ENCODE measurements around the gene IL1RAPL1.

DNA sequence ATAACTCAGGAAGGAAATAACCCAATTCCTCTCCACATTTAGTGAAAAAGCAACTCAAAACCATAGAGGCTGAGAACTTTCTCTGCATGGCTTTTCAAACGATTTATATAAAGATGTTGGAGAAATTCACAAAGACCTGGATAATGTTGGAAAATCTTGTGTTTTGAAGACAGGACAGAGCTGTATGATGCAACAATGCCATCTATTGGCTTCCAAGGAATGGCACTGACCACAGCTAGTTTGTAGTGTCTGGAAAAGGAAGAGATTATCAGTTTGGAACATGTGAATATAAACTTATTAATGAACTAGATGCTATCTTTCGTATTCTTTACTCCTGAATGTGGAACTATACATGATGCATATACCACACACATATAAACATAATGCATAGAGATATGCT is 503.6 kb downstream of the IL1RAPL1 start:
- TF ChIP-seq, protein P1, sequence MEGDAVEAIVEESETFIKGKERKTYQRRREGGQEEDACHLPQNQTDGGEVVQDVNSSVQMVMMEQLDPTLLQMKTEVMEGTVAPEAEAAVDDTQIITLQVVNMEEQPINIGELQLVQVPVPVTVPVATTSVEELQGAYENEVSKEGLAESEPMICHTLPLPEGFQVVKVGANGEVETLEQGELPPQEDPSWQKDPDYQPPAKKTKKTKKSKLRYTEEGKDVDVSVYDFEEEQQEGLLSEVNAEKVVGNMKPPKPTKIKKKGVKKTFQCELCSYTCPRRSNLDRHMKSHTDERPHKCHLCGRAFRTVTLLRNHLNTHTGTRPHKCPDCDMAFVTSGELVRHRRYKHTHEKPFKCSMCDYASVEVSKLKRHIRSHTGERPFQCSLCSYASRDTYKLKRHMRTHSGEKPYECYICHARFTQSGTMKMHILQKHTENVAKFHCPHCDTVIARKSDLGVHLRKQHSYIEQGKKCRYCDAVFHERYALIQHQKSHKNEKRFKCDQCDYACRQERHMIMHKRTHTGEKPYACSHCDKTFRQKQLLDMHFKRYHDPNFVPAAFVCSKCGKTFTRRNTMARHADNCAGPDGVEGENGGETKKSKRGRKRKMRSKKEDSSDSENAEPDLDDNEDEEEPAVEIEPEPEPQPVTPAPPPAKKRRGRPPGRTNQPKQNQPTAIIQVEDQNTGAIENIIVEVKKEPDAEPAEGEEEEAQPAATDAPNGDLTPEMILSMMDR (conservative IDR thresholded peaks at IDR 0.05; ENCODE audit: low read length) = no peak
- TF ChIP-seq EZH2phosphoT487 (IDR thresholded peaks at IDR 0.05; ENCODE audit: borderline replicate concordance) = no peak
